Neural crest cell (in vitro differentiated cells): ENCODE measurements around the gene ADAMTS2. TPM values are rescaled to one million over a fixed set of nuclear protein-coding genes. Genes with fewer than 3 reads are reported as not detected.
A peak's percentile ranks its signal among the peaks of the same experiment; 100 is the strongest.

ENCODE experiments used
- DNase-seq: peaks from one replicate; pipeline ENCODE4 v3.0.0; 2021; ENCODE audit warnings: low read depth, mixed read lengths, low spot score
- H3K27ac Mint-ChIP-seq: one replicate; pipeline ENCODE4 v1.8.0; 2021; ENCODE audit warnings: mild to moderate bottlenecking, mixed read lengths; ENCODE audit not compliant: unreplicated experiment
- H3K27me3 Mint-ChIP-seq: 2 replicates; pipeline ENCODE4 v1.8.0; 2021; ENCODE audit warnings: low read depth, mild to moderate bottlenecking, mixed read lengths
- H3K36me3 Mint-ChIP-seq: 2 replicates; pipeline ENCODE4 v1.8.0; 2021; ENCODE audit warnings: low read depth, mild to moderate bottlenecking, mixed read lengths
- H3K4me1 Mint-ChIP-seq: 2 replicates; pipeline ENCODE4 v1.8.0; 2021; ENCODE audit warnings: mixed read lengths
- H3K4me3 Mint-ChIP-seq: one replicate; pipeline ENCODE4 v1.8.0; 2021; ENCODE audit warnings: mild to moderate bottlenecking, mixed read lengths
- H3K9me3 Mint-ChIP-seq: 2 replicates; pipeline ENCODE4 v1.8.0; 2021; ENCODE audit warnings: mixed read lengths
- total RNA-seq: library from RNA; stranded (reverse); gene quantifications from 2 replicates; pipeline ENCODE4 v1.2.1, GENCODE V29; 2021
- TF ChIP-seq, protein P1 (sequence below): fragments of 200-600 bp; sonication (generic); conservative IDR thresholded peaks from 2 replicates; pipeline ENCODE4 v1.5.0; 2021; ENCODE audit warnings: antibody characterized with exemption, mild to moderate bottlenecking

ADAMTS2 gene
- total RNA-seq, 1 donor from 2014 or later: 1.5 TPM

- H3K4me3 Mint-ChIP-seq: no peak overlapping the region
- H3K36me3 Mint-ChIP-seq: no peaks in the 10 kb centered on the region
- H3K4me1 Mint-ChIP-seq: no peaks in the 10 kb centered on the region
Observed at GRCh38 chr5:179377421-179378115, 32.3 kb upstream of the ADAMTS2 start.

GRCh38 chr5:179376701-179377420 is 31.6 kb upstream of the ADAMTS2 start:
- H3K9me3 Mint-ChIP-seq: no peaks in the 10 kb centered on the region
- H3K36me3 Mint-ChIP-seq: no peaks in the 10 kb centered on the region
- H3K4me1 Mint-ChIP-seq: no peaks in the 10 kb centered on the region
- no peak overlapping the region for H3K27ac Mint-ChIP-seq
- TF ChIP-seq, protein P1, sequence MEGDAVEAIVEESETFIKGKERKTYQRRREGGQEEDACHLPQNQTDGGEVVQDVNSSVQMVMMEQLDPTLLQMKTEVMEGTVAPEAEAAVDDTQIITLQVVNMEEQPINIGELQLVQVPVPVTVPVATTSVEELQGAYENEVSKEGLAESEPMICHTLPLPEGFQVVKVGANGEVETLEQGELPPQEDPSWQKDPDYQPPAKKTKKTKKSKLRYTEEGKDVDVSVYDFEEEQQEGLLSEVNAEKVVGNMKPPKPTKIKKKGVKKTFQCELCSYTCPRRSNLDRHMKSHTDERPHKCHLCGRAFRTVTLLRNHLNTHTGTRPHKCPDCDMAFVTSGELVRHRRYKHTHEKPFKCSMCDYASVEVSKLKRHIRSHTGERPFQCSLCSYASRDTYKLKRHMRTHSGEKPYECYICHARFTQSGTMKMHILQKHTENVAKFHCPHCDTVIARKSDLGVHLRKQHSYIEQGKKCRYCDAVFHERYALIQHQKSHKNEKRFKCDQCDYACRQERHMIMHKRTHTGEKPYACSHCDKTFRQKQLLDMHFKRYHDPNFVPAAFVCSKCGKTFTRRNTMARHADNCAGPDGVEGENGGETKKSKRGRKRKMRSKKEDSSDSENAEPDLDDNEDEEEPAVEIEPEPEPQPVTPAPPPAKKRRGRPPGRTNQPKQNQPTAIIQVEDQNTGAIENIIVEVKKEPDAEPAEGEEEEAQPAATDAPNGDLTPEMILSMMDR: no peak
- H3K27me3 Mint-ChIP-seq: no peaks in the 10 kb centered on the region
- no peak for DNase-seq
- no peak overlapping the region for H3K4me3 Mint-ChIP-seq

More at GRCh38 chr5:179377421-179378115, 32.3 kb upstream of the ADAMTS2 start:
- DNase-seq: no peak
- Mint-ChIP-seq H3K9me3 (no peaks in the 10 kb centered on the region), H3K27me3 (no peaks in the 10 kb centered on the region), H3K27ac (no peak overlapping the region)
- TF ChIP-seq, protein P1: no peak

DNA sequence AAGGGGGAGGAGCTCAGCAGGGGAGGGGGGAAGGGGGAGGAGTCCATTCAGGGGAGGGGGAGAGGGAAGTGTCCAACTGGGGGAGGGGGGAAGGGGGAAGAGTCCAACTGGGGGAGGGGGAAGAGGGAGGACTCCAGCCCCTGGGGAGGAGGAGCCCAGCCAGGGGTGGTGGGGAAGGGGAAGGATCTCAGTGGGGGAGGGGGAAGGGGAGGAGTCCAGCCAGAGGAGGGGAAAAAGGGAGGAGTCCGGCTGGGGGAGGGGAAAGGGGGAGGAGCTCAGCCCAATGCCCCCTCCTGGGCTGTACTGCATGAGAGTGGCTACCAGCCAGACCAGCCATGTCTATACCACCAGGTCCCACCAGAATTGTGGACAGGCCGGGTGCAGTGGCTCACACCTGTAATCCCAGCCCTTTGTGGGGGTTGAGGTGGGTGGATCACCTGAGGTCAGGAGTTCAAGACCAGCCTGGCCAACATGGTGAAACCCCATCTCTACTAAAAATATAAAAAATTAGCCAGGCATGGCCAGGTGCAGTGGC is 30.6 kb upstream of the ADAMTS2 start:
- Mint-ChIP-seq H3K4me3 (no peak overlapping the region), H3K36me3 (no peaks in the 10 kb centered on the region), H3K27me3 (no peaks in the 10 kb centered on the region), H3K27ac (no peak overlapping the region), H3K4me1 (no peaks in the 10 kb centered on the region), H3K9me3 (no peaks in the 10 kb centered on the region)
- TF ChIP-seq, protein P1: no peak
- no peak for DNase-seq

- H3K9me3 Mint-ChIP-seq: no peaks in the 10 kb centered on the region
- no peak for DNase-seq
- TF ChIP-seq, protein P1: no peak
- H3K4me1 Mint-ChIP-seq: no peaks in the 10 kb centered on the region
- no peak overlapping the region for H3K4me3 Mint-ChIP-seq
- no peaks in the 10 kb centered on the region for H3K36me3 Mint-ChIP-seq
- H3K27ac Mint-ChIP-seq: no peak overlapping the region
- no peaks in the 10 kb centered on the region for H3K27me3 Mint-ChIP-seq
Observed at GRCh38 chr5:179375236-179375685, 30.0 kb upstream of the ADAMTS2 start.

GRCh38 chr5:179374506-179375235 is 29.4 kb upstream of the ADAMTS2 start:
- Mint-ChIP-seq H3K27me3 (no peaks in the 10 kb centered on the region), H3K27ac (peak overlapping the region; percentile 35), H3K9me3 (no peaks in the 10 kb centered on the region), H3K36me3 (no peaks in the 10 kb centered on the region), H3K4me1 (no peaks in the 10 kb centered on the region), H3K4me3 (no peak overlapping the region)
- TF ChIP-seq, protein P1: no peak
- no peak for DNase-seq
